A549 (cell line): ENCODE measurements around the gene BCL2L12.

Source experiments
- CBX2 ChIP-seq: fragments of 200-600 bp; sonication (generic); IDR thresholded peaks from 2 replicates; pipeline ENCODE4 v1.6.1; 2016; ENCODE audit warnings: low read depth, mild to moderate bottlenecking, borderline replicate concordance
- CHD4 ChIP-seq: fragments of 200-600 bp; sonication (generic); IDR thresholded peaks from 2 replicates; pipeline ENCODE4 v1.6.1; 2016; ENCODE audit warnings: antibody characterized with exemption, mild to moderate bottlenecking, borderline replicate concordance
- EHF ChIP-seq: fragments of 250-450 bp; sonication (Bioruptor Pico); IDR thresholded peaks from 2 replicates; pipeline ENCODE4 v1.5.0; 2020; ENCODE audit warnings: mild to moderate bottlenecking
- KDM1A ChIP-seq: fragments of 200-600 bp; sonication (generic); IDR thresholded peaks from 2 replicates; pipeline ENCODE4 v1.6.1; 2016; ENCODE audit warnings: low read depth, mild to moderate bottlenecking
- NR3C1 ChIP-seq: fragments of >200 bp; sonication (Bioruptor Twin); formaldehyde crosslinking; IDR thresholded peaks from 3 replicates; pipeline ENCODE4 v1.6.1; 2017
- POLR2A ChIP-seq: IDR thresholded peaks from 2 replicates; pipeline ENCODE4 v1.6.1; 2012; ENCODE audit warnings: mild to moderate bottlenecking, low read length
- RAD21 ChIP-seq, 2 experiments: fragments of >200 bp in 1 of 2; sonication (Bioruptor Twin) in 1 of 2; formaldehyde crosslinking in 1 of 2; IDR thresholded peaks in 1 of 2; conservative IDR thresholded peaks in 1 of 2; 2 replicates in 1 of 2; 3 replicates in 1 of 2; pipeline ENCODE4 v1.6.1; 2012 to 2018; ENCODE audit warnings: inconsistent platforms in 1 of 2
- RARB ChIP-seq: fragments of 250-450 bp; sonication (Bioruptor Pico); IDR thresholded peaks from 2 replicates; pipeline ENCODE4 v1.8.0; 2021; ENCODE audit warnings: mild to moderate bottlenecking, moderate library complexity
- RCOR1 ChIP-seq: fragments of 150-350 bp; IDR thresholded peaks from 2 replicates; pipeline ENCODE4 v1.6.1; 2014; ENCODE audit warnings: antibody characterized with exemption, low read length, low read depth
- TF ChIP-seq, protein P1 (sequence below): fragments of >200 bp; sonication (Bioruptor Twin); formaldehyde crosslinking; IDR thresholded peaks from 3 replicates; pipeline ENCODE4 v1.5.1; 2016
- TF ChIP-seq, protein P2 (sequence below): fragments of 150-350 bp; IDR thresholded peaks from 2 replicates; pipeline ENCODE4 v1.6.1; 2014; ENCODE audit warnings: low read depth, mild to moderate bottlenecking, low read length

DNA sequence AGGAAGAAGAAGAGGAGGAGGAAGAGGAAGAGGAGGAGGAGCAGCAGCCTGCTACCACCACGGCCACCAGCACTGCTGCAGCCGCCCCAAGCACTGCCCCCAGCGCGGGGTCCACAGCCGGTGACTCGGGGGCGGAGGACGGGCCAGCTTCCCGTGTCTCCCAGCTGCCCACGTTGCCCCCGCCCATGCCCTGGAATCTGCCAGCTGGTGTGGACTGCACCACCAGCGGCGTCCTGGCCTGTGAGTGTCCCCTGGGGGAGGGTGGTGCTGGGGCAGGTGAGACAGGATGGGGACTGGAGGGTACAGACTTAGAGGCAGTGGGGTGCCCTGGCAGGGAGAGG lies 12.3 kb upstream of the BCL2L12 start:
- TF ChIP-seq, protein P1, sequence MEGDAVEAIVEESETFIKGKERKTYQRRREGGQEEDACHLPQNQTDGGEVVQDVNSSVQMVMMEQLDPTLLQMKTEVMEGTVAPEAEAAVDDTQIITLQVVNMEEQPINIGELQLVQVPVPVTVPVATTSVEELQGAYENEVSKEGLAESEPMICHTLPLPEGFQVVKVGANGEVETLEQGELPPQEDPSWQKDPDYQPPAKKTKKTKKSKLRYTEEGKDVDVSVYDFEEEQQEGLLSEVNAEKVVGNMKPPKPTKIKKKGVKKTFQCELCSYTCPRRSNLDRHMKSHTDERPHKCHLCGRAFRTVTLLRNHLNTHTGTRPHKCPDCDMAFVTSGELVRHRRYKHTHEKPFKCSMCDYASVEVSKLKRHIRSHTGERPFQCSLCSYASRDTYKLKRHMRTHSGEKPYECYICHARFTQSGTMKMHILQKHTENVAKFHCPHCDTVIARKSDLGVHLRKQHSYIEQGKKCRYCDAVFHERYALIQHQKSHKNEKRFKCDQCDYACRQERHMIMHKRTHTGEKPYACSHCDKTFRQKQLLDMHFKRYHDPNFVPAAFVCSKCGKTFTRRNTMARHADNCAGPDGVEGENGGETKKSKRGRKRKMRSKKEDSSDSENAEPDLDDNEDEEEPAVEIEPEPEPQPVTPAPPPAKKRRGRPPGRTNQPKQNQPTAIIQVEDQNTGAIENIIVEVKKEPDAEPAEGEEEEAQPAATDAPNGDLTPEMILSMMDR: no peak
- TF ChIP-seq NR3C1: no peak
- no peak for TF ChIP-seq POLR2A
- no peak for TF ChIP-seq RCOR1
- TF ChIP-seq RAD21 (conservative IDR thresholded peaks at IDR 0.05 in 1 of 2, IDR thresholded peaks at IDR 0.05 in 1 of 2): no peak
- TF ChIP-seq, protein P2, sequence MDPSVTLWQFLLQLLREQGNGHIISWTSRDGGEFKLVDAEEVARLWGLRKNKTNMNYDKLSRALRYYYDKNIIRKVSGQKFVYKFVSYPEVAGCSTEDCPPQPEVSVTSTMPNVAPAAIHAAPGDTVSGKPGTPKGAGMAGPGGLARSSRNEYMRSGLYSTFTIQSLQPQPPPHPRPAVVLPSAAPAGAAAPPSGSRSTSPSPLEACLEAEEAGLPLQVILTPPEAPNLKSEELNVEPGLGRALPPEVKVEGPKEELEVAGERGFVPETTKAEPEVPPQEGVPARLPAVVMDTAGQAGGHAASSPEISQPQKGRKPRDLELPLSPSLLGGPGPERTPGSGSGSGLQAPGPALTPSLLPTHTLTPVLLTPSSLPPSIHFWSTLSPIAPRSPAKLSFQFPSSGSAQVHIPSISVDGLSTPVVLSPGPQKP: no peak
- no peak for TF ChIP-seq CHD4
- TF ChIP-seq KDM1A: no peak
- no peak for TF ChIP-seq EHF (CRISPR knock-in tag)
- TF ChIP-seq RARB: no peak
- no peak for TF ChIP-seq CBX2
